ENCODE data around the gene NIP7. TPM values are rescaled to one million over a fixed set of nuclear protein-coding genes. Genes with fewer than 3 reads are reported as not detected.

NIP7 gene
- total and polyA plus RNA-seq, 3 donors from 2014 or later: 16.2 to 22.4 (median 17.2) TPM

- TF ChIP-seq CTCF (IDR thresholded peaks at IDR 0.05) (no peak), POLR2A (IDR thresholded peaks at IDR 0.05) (no peak)
- DNase-seq: no peak
- no peak overlapping the region for H3K27ac ChIP-seq
- no peaks in the 10 kb centered on the region for H3K9me3 ChIP-seq
- intact Hi-C loops (cut with DNase I; ENCODE audit: low total_unique reads): no loop called here
- no peaks in the 10 kb centered on the region for H3K4me1 ChIP-seq
- H3K36me3 ChIP-seq (ENCODE audit: low read depth, missing control alignments): no peaks in the 10 kb centered on the region
- no peaks in the 10 kb centered on the region for H3K27me3 ChIP-seq
- WGBS, 2 donors: 90 to 97% methylated on average over 4 of the region's 4 CpGs
- H3K4me3 ChIP-seq: no peak overlapping the region
Observed at GRCh38 chr16:69368866-69369265, 29.3 kb downstream of the NIP7 start.

DNA sequence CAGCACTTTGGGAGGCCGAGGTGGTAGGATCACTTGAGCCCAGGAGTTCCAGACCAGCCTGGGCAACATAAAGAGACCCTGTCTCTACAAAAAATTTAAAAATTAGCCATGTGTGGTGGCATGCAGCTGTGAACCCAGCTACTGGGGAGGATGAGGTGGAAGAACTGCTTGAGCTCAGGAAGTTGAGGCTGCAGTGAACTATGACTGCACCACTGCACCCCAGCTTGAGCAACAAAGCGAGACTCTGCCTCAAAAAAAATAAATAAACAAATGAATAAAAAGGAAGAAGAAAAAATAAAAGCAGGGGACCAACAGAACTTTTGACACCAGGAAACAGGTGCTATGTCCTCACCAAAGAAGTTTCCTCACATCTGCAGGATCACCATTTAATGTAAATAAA lies 32.0 kb downstream of the NIP7 start:
- Histone ChIP-seq H3K27ac (no peak overlapping the region), H3K36me3 (ENCODE audit: low read depth, missing control alignments) (no peaks in the 10 kb centered on the region), H3K9me3 (no peaks in the 10 kb centered on the region), H3K4me3 (no peak overlapping the region), H3K4me1 (no peaks in the 10 kb centered on the region), H3K27me3 (no peaks in the 10 kb centered on the region)
- intact Hi-C loops (cut with DNase I; ENCODE audit: low total_unique reads): no loop called here
- 92 to 93% methylated on average over 2 of the region's 2 CpGs for WGBS, 2 donors
- no peak for TF ChIP-seq CTCF (IDR thresholded peaks at IDR 0.05)
- no peak for TF ChIP-seq POLR2A (IDR thresholded peaks at IDR 0.05)
- DNase-seq: no peak

DNA sequence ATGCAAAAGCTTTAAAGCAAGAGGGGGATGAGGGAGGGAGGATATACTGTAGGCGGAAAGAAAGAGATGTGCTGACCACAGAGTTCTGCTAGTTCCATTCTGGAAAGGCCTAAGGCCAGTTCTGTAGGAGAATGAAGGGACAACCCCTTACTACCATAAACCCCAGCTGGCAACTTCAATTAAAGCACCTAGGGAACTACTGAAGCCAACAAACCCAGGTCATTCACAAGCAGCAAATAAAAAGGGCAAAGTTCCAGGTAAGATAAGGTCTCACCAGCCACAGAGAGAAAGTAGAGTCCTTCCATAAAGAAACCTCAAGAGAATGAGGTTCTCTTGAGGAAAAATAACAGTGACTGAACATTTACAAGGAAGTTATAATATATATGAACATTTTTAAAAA lies 33.4 kb downstream of the NIP7 start:
- Histone ChIP-seq H3K4me3 (no peak overlapping the region), H3K27ac (no peak overlapping the region), H3K9me3 (no peaks in the 10 kb centered on the region), H3K36me3 (ENCODE audit: low read depth, missing control alignments) (no peaks in the 10 kb centered on the region), H3K4me1 (no peaks in the 10 kb centered on the region), H3K27me3 (no peaks in the 10 kb centered on the region)
- WGBS, 2 donors: 86 to 92% methylated on average over 1 of the region's 1 CpG
- no peak for DNase-seq
- intact Hi-C loops (cut with DNase I; ENCODE audit: low total_unique reads): no loop called here
- TF ChIP-seq CTCF (IDR thresholded peaks at IDR 0.05): no peak
- no peak for TF ChIP-seq POLR2A (IDR thresholded peaks at IDR 0.05)

DNA sequence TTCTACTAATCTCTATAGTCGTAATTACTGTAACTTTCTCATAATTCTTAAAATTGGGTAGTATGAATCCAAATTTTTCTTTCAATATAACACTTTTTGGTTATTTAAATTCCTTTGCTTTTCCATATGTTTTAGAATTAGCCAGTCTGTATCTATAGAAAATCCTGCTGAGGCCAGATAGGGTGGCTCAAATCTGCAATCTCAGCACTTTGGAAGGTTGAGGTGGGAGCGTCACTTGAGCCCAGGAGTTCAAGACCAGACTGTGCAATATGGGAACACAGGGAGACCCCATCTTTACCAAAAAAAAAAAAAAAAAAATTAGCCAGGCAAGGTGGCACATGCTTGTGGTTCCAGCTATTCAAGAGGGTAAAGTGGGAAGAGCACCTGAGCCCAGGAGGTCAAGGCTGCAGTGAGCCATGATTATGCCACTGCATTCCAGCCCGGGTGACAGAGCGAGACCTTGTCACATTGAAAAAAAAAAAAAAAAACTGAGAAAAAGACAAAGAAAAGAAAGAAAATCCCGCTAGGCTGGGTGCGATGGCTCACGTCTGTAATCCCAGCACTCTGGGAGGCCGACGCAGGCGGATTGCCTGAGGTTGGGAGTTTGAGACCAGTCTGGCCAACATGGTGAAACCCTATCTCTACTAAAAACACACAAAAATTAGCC lies 37.0 kb downstream of the NIP7 start:
- Histone ChIP-seq H3K9me3 (no peaks in the 10 kb centered on the region), H3K4me3 (no peak overlapping the region), H3K4me1 (no peaks in the 10 kb centered on the region), H3K27me3 (no peaks in the 10 kb centered on the region), H3K27ac (no peak overlapping the region), H3K36me3 (ENCODE audit: low read depth, missing control alignments) (no peaks in the 10 kb centered on the region)
- intact Hi-C loops (cut with DNase I; ENCODE audit: low total_unique reads): no loop called here
- 97% methylated on average over 10 of the region's 10 CpGs for WGBS, 2 donors
- TF ChIP-seq CTCF (IDR thresholded peaks at IDR 0.05) (no peak), POLR2A (IDR thresholded peaks at IDR 0.05) (no peak)
- no peak for DNase-seq

GRCh38 chr16:69378036-69378435 lies 38.5 kb downstream of the NIP7 start:
- Histone ChIP-seq H3K9me3 (no peaks in the 10 kb centered on the region), H3K36me3 (ENCODE audit: low read depth, missing control alignments) (no peaks in the 10 kb centered on the region), H3K4me3 (no peak overlapping the region), H3K4me1 (no peaks in the 10 kb centered on the region), H3K27me3 (no peaks in the 10 kb centered on the region), H3K27ac (no peak overlapping the region)
- intact Hi-C loops (cut with DNase I; ENCODE audit: low total_unique reads): no loop called here
- DNase-seq: no peak
- 88 to 90% methylated on average over 1 of the region's 1 CpG for WGBS, 2 donors
- no peak for TF ChIP-seq POLR2A (IDR thresholded peaks at IDR 0.05)
- TF ChIP-seq CTCF (IDR thresholded peaks at IDR 0.05): no peak

Data from testis (tissue), 3 donors.